AG04449 (cell line): ENCODE measurements around the gene GNPTAB.
A peak's percentile ranks its signal among the peaks of the same experiment; 100 is the strongest.

Source experiments
- CTCF ChIA-PET: fragments of 350-600 bp; formaldehyde crosslinking; extraction: SDS; loops from one replicate; lab custom pipeline; 2021; ENCODE audit warnings: antibody characterized with exemption; lab: Yijun Ruan, JAX
- POLR2A ChIA-PET: fragments of 400-600, 350-600 bp; formaldehyde crosslinking; extraction: SDS; loops from one replicate; lab custom pipeline; 2020; ENCODE audit warnings: antibody characterized with exemption, inconsistent platforms; lab: Yijun Ruan, JAX
- DNase-seq: peaks from one replicate; pipeline ENCODE4 v3.0.0-alpha.2; 2010; ENCODE audit warnings: low read depth, low spot score
- H3K4me3 ChIP-seq: 2 replicates; pipeline ENCODE4 v1.5.1; 2011; ENCODE audit warnings: low read depth, mild to moderate bottlenecking, control low read depth, low read length
- CTCF ChIP-seq: IDR thresholded peaks from one replicate; pipeline ENCODE4 v1.5.1; 2011; ENCODE audit warnings: mild to moderate bottlenecking, moderate library complexity, low read length, control low read depth, inconsistent platforms; ENCODE audit not compliant: insufficient read depth; ENCODE audit errors: missing control alignments

Gene GNPTAB

GRCh38 chr12:101830367-101831325 lies at the start of gene GNPTAB:
GNPTAB (minus strand) TSS chr12:101830959; CDS start chr12:101830675, 284 bp downstream.
- peak; percentile 54 for DNase-seq
- CTCF ChIA-PET: interaction anchor here (0.6 to 9.8 kb wide), 37 partner anchors 11 to 436 kb away, joined by 3 to 126 read pairs (median 4); partner anchors contain the start of gene ARL1
- POLR2A ChIA-PET: interaction anchor here (0.5 to 1.7 kb wide), 4 partner anchors 9 to 57 kb away, joined by 3 to 6 read pairs (median 4); no protein-coding TSS in a partner anchor
- H3K4me3 ChIP-seq: peak within 1 kb of the TSS; percentile 97
- TF ChIP-seq CTCF: peak; percentile 83

GRCh38 chr12:101878243-101878821 lies 47.6 kb upstream of the GNPTAB start:
- no peak for TF ChIP-seq CTCF
- POLR2A ChIA-PET: no interaction called here
- H3K4me3 ChIP-seq: peak overlapping the region; percentile 95
- CTCF ChIA-PET: interaction anchor here (1.0 kb wide), 1 partner anchor 8 kb away, joined by 3 read pairs; no protein-coding TSS in a partner anchor
- no peak for DNase-seq

- no peak for TF ChIP-seq CTCF
- H3K4me3 ChIP-seq: peak overlapping the region; percentile 95
- ChIA-PET CTCF (interaction anchor here (1.0 kb wide), 1 partner anchor 9 kb away, joined by 3 read pairs; no protein-coding TSS in a partner anchor), POLR2A (interaction anchor here (0.8 to 1.0 kb wide), 4 partner anchors 14 to 43 kb away, joined by 3 to 6 read pairs (median 4); no protein-coding TSS in a partner anchor)
- DNase-seq: no peak
Measured at GRCh38 chr12:101877806-101878242, 47.1 kb upstream of the GNPTAB start.

- DNase-seq: peak; percentile 42
- ChIA-PET POLR2A (interaction anchor here (0.8 to 1.0 kb wide), 4 partner anchors 14 to 42 kb away, joined by 3 to 6 read pairs (median 4); no protein-coding TSS in a partner anchor), CTCF (interaction anchor here (0.7 kb wide), 1 partner anchor 39 kb away, joined by 3 read pairs; no protein-coding TSS in a partner anchor)
- peak; percentile 29 for TF ChIP-seq CTCF
- peak within 1 kb of the TSS; percentile 95 for H3K4me3 ChIP-seq
Measured at GRCh38 chr12:101876861-101877805, 46.4 kb upstream of the GNPTAB start, which contains the start of gene DRAM1. DRAM1 (plus strand) TSS chr12:101877580; CDS start chr12:101877790, 210 bp downstream.

- DNase-seq: no peak
- H3K4me3 ChIP-seq: peak overlapping the region; percentile 95
- POLR2A ChIA-PET: no interaction called here
- TF ChIP-seq CTCF: no peak
- CTCF ChIA-PET: interaction anchor here (1.1 to 2.3 kb wide), 2 partner anchors 45 to 103 kb away, joined by 4 to 6 read pairs; partner anchors contain the start of gene GNPTAB
Measured at GRCh38 chr12:101876322-101876860, 45.6 kb upstream of the GNPTAB start.
